ENCODE results near the gene ADAMTS9.

Gene ADAMTS9

GRCh38 chr3:64621275-64621674 is 66.5 kb downstream of the ADAMTS9 start:
- H3K4me3 ChIP-seq (ENCODE audit: low read depth, low read length) = no peak overlapping the region
- ChIA-PET POLR2A (no interaction called here), CTCF (no interaction called here)
- TF ChIP-seq, protein P1, sequence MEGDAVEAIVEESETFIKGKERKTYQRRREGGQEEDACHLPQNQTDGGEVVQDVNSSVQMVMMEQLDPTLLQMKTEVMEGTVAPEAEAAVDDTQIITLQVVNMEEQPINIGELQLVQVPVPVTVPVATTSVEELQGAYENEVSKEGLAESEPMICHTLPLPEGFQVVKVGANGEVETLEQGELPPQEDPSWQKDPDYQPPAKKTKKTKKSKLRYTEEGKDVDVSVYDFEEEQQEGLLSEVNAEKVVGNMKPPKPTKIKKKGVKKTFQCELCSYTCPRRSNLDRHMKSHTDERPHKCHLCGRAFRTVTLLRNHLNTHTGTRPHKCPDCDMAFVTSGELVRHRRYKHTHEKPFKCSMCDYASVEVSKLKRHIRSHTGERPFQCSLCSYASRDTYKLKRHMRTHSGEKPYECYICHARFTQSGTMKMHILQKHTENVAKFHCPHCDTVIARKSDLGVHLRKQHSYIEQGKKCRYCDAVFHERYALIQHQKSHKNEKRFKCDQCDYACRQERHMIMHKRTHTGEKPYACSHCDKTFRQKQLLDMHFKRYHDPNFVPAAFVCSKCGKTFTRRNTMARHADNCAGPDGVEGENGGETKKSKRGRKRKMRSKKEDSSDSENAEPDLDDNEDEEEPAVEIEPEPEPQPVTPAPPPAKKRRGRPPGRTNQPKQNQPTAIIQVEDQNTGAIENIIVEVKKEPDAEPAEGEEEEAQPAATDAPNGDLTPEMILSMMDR (IDR thresholded peaks at IDR 0.05; ENCODE audit: insufficient read depth, low read length, missing control alignments) = no peak
- no peak for DNase-seq (ENCODE audit: low read depth, low spot score)

DNA sequence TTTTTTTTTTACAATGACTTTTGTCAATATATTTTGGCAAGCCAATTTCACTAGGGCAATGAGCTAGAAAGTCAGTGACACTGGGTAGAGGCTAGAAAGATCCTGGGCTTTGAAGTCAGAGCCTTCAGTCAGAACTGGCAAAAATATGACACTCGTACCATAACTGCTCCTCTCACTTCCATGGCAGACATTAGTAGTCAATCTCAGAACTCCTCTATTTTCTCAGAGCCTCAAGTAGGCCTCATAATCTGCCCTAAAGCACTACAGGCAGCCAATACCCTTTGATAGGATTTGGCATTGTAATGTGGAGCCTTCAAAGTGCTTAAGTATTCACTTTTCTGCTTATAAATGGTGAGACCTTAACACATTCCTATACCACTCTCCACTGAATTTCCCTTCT is 67.8 kb downstream of the ADAMTS9 start:
- TF ChIP-seq, protein P1 (IDR thresholded peaks at IDR 0.05; ENCODE audit: insufficient read depth, low read length, missing control alignments) = no peak
- no peak for DNase-seq (ENCODE audit: low read depth, low spot score)
- CTCF ChIA-PET = no interaction called here
- no peak overlapping the region for H3K4me3 ChIP-seq (ENCODE audit: low read depth, low read length)
- POLR2A ChIA-PET = no interaction called here

DNA sequence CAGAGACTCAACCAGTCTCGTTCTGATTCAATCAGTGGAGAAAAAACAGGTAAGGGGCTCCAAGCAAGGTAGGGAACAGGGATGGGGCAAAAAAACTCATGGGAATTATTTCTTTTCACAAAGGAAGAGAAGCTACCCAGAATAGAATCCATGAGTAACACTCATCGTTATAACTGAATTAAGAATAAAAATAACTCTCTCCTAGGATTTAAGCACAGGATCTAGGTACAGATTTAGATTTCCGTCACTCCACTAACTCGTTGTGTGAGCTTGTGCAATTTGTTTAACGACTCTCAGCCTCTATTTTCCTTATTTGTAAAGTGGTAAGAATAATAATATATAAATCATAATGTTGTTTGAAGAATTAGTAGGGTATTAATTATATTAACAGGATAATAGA is 68.6 kb downstream of the ADAMTS9 start:
- H3K4me3 ChIP-seq (ENCODE audit: low read depth, low read length) = no peak overlapping the region
- ChIA-PET POLR2A (no interaction called here), CTCF (no interaction called here)
- TF ChIP-seq, protein P1 (IDR thresholded peaks at IDR 0.05; ENCODE audit: insufficient read depth, low read length, missing control alignments) = no peak
- DNase-seq (ENCODE audit: low read depth, low spot score) = no peak

- TF ChIP-seq, protein P1 (IDR thresholded peaks at IDR 0.05; ENCODE audit: insufficient read depth, low read length, missing control alignments) = no peak
- POLR2A ChIA-PET = no interaction called here
- no peak overlapping the region for H3K4me3 ChIP-seq (ENCODE audit: low read depth, low read length)
- DNase-seq (ENCODE audit: low read depth, low spot score) = no peak
- CTCF ChIA-PET = no interaction called here
Measured at GRCh38 chr3:64617610-64618009, 70.2 kb downstream of the ADAMTS9 start.

GRCh38 chr3:64616953-64617352 is 70.8 kb downstream of the ADAMTS9 start:
- TF ChIP-seq, protein P1 (IDR thresholded peaks at IDR 0.05; ENCODE audit: insufficient read depth, low read length, missing control alignments) = no peak
- POLR2A ChIA-PET = no interaction called here
- CTCF ChIA-PET = no interaction called here
- H3K4me3 ChIP-seq (ENCODE audit: low read depth, low read length) = no peak overlapping the region
- no peak for DNase-seq (ENCODE audit: low read depth, low spot score)

- CTCF ChIA-PET = no interaction called here
- H3K4me3 ChIP-seq (ENCODE audit: low read depth, low read length) = no peak overlapping the region
- DNase-seq (ENCODE audit: low read depth, low spot score) = no peak
- TF ChIP-seq, protein P1 (IDR thresholded peaks at IDR 0.05; ENCODE audit: insufficient read depth, low read length, missing control alignments) = no peak
- POLR2A ChIA-PET = no interaction called here
Measured at GRCh38 chr3:64612916-64613526, 74.8 kb downstream of the ADAMTS9 start.

Measured in AG04449 (cell line).